ENCODE results near the gene SLC25A30.

SLC25A30 gene

DNA sequence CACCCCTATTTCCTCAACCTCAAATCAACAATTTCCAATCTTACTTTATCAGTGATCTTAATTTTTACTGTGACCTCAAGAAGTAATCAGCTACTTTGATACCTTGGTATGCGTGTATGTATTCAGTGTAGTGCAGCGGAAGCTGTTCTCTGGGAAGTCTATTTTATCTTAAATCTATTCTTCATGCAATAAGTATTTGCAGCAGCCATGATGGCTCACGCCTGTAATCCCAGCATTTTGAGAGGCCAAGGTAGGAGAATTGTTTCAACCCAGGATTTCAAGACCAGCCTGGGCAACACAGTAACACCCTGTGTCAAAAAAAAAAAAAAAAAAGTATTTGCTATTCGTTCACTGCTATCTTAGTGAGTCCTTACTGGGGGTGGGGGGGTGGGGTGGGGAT, 6.5 kb downstream of the SLC25A30 start:
- peaks cover 6 to 15% of the 10 kb centered on the region in 2 donors for H3K4me1 ChIP-seq (ENCODE audit: control insufficient read depth in 2 of 2, insufficient read depth in 2 of 2, low read length in 2 of 2)
- H3K9me3 ChIP-seq (ENCODE audit: control insufficient read depth in 2 of 2, low read length in 2 of 2), result no peaks in the 10 kb centered on the region
- no peak overlapping the region for H3K9ac ChIP-seq (ENCODE audit: low read depth in 1 of 2, low read length in 2 of 2)
- H3K27me3 ChIP-seq (ENCODE audit: control insufficient read depth in 2 of 2, insufficient read depth in 2 of 2, low read length in 2 of 2), result no peaks in the 10 kb centered on the region
- peaks cover 24 to 27% of the 10 kb centered on the region in 2 donors for H3K36me3 ChIP-seq (ENCODE audit: control insufficient read depth in 2 of 2, insufficient read depth in 2 of 2, low read length in 2 of 2)
- no peak overlapping the region for H3K27ac ChIP-seq (ENCODE audit: low read depth in 2 of 2, low read length in 2 of 2)
- H3K4me3 ChIP-seq (ENCODE audit: low read length in 2 of 2), result no peak overlapping the region

DNA sequence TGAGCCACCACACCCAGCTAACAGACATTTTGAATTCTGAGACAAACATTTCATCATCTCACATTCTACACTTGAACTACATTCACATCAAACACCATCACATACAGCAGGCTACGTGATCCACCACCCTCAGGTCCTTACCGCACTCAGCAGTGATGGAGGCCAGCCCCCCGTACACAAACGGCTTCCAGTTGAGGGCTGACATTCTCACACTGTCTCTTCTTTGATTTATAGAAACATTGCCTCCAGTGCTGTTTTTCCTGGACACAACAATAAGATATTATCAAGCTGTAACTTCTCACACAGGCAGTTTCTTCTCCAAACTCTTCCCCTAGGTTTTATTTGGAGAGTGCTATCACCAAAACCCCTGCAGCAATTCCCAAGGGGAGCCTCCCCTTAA, 7.0 kb downstream of the SLC25A30 start:
- Histone ChIP-seq H3K36me3 (ENCODE audit: control insufficient read depth in 2 of 2, insufficient read depth in 2 of 2, low read length in 2 of 2) (peaks cover 28 to 31% of the 10 kb centered on the region in 2 donors), H3K9ac (ENCODE audit: low read depth in 1 of 2, low read length in 2 of 2) (no peak overlapping the region), H3K4me3 (ENCODE audit: low read length in 2 of 2) (no peak overlapping the region), H3K9me3 (ENCODE audit: control insufficient read depth in 2 of 2, low read length in 2 of 2) (no peaks in the 10 kb centered on the region), H3K27me3 (ENCODE audit: control insufficient read depth in 2 of 2, insufficient read depth in 2 of 2, low read length in 2 of 2) (no peaks in the 10 kb centered on the region), H3K27ac (ENCODE audit: low read depth in 2 of 2, low read length in 2 of 2) (no peak overlapping the region), H3K4me1 (ENCODE audit: control insufficient read depth in 2 of 2, insufficient read depth in 2 of 2, low read length in 2 of 2) (peaks cover 2 to 10% of the 10 kb centered on the region in 2 donors)

GRCh38 chr13:45410466-45410865, 7.7 kb downstream of the SLC25A30 start:
- peaks cover 31 to 36% of the 10 kb centered on the region in 2 donors for H3K36me3 ChIP-seq (ENCODE audit: control insufficient read depth in 2 of 2, insufficient read depth in 2 of 2, low read length in 2 of 2)
- no peaks in the 10 kb centered on the region for H3K9me3 ChIP-seq (ENCODE audit: control insufficient read depth in 2 of 2, low read length in 2 of 2)
- H3K4me3 ChIP-seq (ENCODE audit: low read length in 2 of 2), result no peak overlapping the region
- no peak overlapping the region for H3K9ac ChIP-seq (ENCODE audit: low read depth in 1 of 2, low read length in 2 of 2)
- peaks cover 0 to 9% of the 10 kb centered on the region in 2 donors for H3K4me1 ChIP-seq (ENCODE audit: control insufficient read depth in 2 of 2, insufficient read depth in 2 of 2, low read length in 2 of 2)
- no peak overlapping the region for H3K27ac ChIP-seq (ENCODE audit: low read depth in 2 of 2, low read length in 2 of 2)
- no peaks in the 10 kb centered on the region for H3K27me3 ChIP-seq (ENCODE audit: control insufficient read depth in 2 of 2, insufficient read depth in 2 of 2, low read length in 2 of 2)

DNA sequence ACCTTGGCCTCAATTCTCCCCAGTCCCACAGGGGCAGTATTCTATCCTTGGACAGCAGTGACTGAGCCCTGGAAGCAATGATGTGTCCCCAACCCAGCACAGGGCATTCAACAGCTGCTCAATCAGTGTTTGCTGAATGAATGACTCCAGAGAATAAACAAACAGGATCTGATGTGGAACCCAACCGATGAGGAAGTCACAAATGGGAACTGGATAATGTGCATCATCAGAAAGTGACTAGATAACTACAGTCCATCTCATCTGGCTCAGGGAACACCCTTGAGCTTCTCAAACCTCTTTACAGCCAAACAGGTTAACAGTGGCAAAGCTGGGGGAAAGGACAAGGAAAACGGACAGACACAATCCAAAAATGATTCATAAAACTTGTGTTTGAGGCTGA, 8.2 kb downstream of the SLC25A30 start:
- Histone ChIP-seq H3K9ac (ENCODE audit: low read depth in 1 of 2, low read length in 2 of 2) (no peak overlapping the region), H3K27ac (ENCODE audit: low read depth in 2 of 2, low read length in 2 of 2) (no peak overlapping the region), H3K27me3 (ENCODE audit: control insufficient read depth in 2 of 2, insufficient read depth in 2 of 2, low read length in 2 of 2) (no peaks in the 10 kb centered on the region), H3K36me3 (ENCODE audit: control insufficient read depth in 2 of 2, insufficient read depth in 2 of 2, low read length in 2 of 2) (peaks cover 35 to 39% of the 10 kb centered on the region in 2 donors), H3K4me1 (ENCODE audit: control insufficient read depth in 2 of 2, insufficient read depth in 2 of 2, low read length in 2 of 2) (peaks cover 0 to 6% of the 10 kb centered on the region in 2 donors), H3K4me3 (ENCODE audit: low read length in 2 of 2) (no peak overlapping the region), H3K9me3 (ENCODE audit: control insufficient read depth in 2 of 2, low read length in 2 of 2) (no peaks in the 10 kb centered on the region)

- no peak overlapping the region for H3K9ac ChIP-seq (ENCODE audit: low read depth in 1 of 2, low read length in 2 of 2)
- H3K9me3 ChIP-seq (ENCODE audit: control insufficient read depth in 2 of 2, low read length in 2 of 2), result no peaks in the 10 kb centered on the region
- H3K27me3 ChIP-seq (ENCODE audit: control insufficient read depth in 2 of 2, insufficient read depth in 2 of 2, low read length in 2 of 2), result no peaks in the 10 kb centered on the region
- H3K36me3 ChIP-seq (ENCODE audit: control insufficient read depth in 2 of 2, insufficient read depth in 2 of 2, low read length in 2 of 2), result peaks cover 56 to 62% of the 10 kb centered on the region in 2 donors
- H3K4me1 ChIP-seq (ENCODE audit: control insufficient read depth in 2 of 2, insufficient read depth in 2 of 2, low read length in 2 of 2), result peaks cover 0 to 3% of the 10 kb centered on the region in 2 donors
- no peak overlapping the region for H3K4me3 ChIP-seq (ENCODE audit: low read length in 2 of 2)
- H3K27ac ChIP-seq (ENCODE audit: low read depth in 2 of 2, low read length in 2 of 2), result no peak overlapping the region
Observed at GRCh38 chr13:45406421-45406820, 11.8 kb downstream of the SLC25A30 start.

DNA sequence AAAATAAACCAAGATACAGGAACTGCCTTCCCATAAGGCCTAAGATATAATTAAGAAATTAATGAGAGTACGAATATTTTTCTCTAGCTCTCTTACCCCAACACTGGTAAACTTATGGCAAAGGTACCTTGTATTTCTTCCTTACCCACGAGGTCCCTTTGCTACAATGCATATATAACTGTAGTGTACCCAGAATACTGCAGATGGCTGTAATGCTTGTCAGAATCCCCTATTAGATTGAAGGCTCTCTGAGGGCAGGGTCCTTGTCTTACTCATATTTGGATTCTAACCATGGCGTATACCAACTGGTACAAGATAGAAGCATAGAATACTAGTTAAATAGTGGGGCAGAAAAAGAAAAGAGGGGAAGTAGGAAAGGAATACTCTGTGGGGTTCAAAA, 15.1 kb downstream of the SLC25A30 start:
- Histone ChIP-seq H3K27me3 (ENCODE audit: control insufficient read depth in 2 of 2, insufficient read depth in 2 of 2, low read length in 2 of 2) (no peaks in the 10 kb centered on the region), H3K9ac (ENCODE audit: low read depth in 1 of 2, low read length in 2 of 2) (no peak overlapping the region), H3K36me3 (ENCODE audit: control insufficient read depth in 2 of 2, insufficient read depth in 2 of 2, low read length in 2 of 2) (peaks cover 51 to 73% of the 10 kb centered on the region in 2 donors), H3K4me1 (ENCODE audit: control insufficient read depth in 2 of 2, insufficient read depth in 2 of 2, low read length in 2 of 2) (no peaks in the 10 kb centered on the region), H3K9me3 (ENCODE audit: control insufficient read depth in 2 of 2, low read length in 2 of 2) (no peaks in the 10 kb centered on the region), H3K4me3 (ENCODE audit: low read length in 2 of 2) (no peak overlapping the region), H3K27ac (ENCODE audit: low read depth in 2 of 2, low read length in 2 of 2) (no peak overlapping the region)

- no peaks in the 10 kb centered on the region for H3K4me1 ChIP-seq (ENCODE audit: control insufficient read depth in 2 of 2, insufficient read depth in 2 of 2, low read length in 2 of 2)
- H3K27ac ChIP-seq (ENCODE audit: low read depth in 2 of 2, low read length in 2 of 2), result no peak overlapping the region
- peaks cover 51 to 73% of the 10 kb centered on the region in 2 donors for H3K36me3 ChIP-seq (ENCODE audit: control insufficient read depth in 2 of 2, insufficient read depth in 2 of 2, low read length in 2 of 2)
- H3K4me3 ChIP-seq (ENCODE audit: low read length in 2 of 2), result no peak overlapping the region
- H3K9ac ChIP-seq (ENCODE audit: low read depth in 1 of 2, low read length in 2 of 2), result no peak overlapping the region
- no peaks in the 10 kb centered on the region for H3K27me3 ChIP-seq (ENCODE audit: control insufficient read depth in 2 of 2, insufficient read depth in 2 of 2, low read length in 2 of 2)
- H3K9me3 ChIP-seq (ENCODE audit: control insufficient read depth in 2 of 2, low read length in 2 of 2), result no peaks in the 10 kb centered on the region
Observed at GRCh38 chr13:45402641-45403040, 15.5 kb downstream of the SLC25A30 start.

DNA sequence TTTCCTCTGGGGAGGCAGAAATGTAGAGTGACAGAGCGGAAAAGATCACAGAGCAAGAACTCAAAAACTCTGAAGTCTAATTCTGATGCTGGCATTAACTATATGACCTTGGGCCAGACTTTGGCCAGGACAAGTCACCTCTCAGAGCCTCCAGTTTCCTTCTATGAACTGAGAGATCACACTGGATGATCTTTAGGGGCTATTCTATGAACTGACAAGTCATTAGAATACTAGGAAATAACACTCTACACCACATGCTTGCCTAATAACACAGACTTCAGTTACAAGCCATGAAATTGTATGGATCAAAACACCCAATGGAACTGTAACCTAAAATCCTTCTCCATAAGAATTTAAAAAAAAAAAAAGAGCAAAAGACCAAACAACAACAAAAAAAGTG, 16.9 kb downstream of the SLC25A30 start:
- Histone ChIP-seq H3K36me3 (ENCODE audit: control insufficient read depth in 2 of 2, insufficient read depth in 2 of 2, low read length in 2 of 2) (peaks cover 43 to 65% of the 10 kb centered on the region in 2 donors), H3K9ac (ENCODE audit: low read depth in 1 of 2, low read length in 2 of 2) (no peak overlapping the region), H3K9me3 (ENCODE audit: control insufficient read depth in 2 of 2, low read length in 2 of 2) (no peaks in the 10 kb centered on the region), H3K4me3 (ENCODE audit: low read length in 2 of 2) (no peak overlapping the region), H3K4me1 (ENCODE audit: control insufficient read depth in 2 of 2, insufficient read depth in 2 of 2, low read length in 2 of 2) (no peaks in the 10 kb centered on the region), H3K27ac (ENCODE audit: low read depth in 2 of 2, low read length in 2 of 2) (no peak overlapping the region), H3K27me3 (ENCODE audit: control insufficient read depth in 2 of 2, insufficient read depth in 2 of 2, low read length in 2 of 2) (no peaks in the 10 kb centered on the region)

DNA sequence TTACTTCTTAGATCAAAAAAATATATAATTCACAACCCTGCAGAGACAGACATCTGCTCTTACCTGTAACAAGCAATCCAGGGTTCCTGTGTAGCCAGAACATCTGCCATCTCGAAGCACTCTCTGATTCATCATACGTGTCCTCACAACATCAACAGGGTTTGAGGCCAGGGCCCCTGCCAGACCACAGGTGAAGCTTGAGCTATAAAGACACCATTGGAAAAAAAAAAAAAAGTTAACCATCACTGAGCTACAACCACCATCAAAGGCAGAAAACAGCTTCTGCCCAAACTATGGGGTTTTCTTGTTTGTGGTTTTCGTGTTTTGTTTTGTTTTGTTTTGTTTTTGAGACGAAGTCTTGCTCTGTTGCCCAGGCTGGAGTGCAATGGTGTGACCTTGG, 19.3 kb downstream of the SLC25A30 start:
- H3K27me3 ChIP-seq (ENCODE audit: control insufficient read depth in 2 of 2, insufficient read depth in 2 of 2, low read length in 2 of 2), result no peaks in the 10 kb centered on the region
- H3K36me3 ChIP-seq (ENCODE audit: control insufficient read depth in 2 of 2, insufficient read depth in 2 of 2, low read length in 2 of 2), result peaks cover 41 to 60% of the 10 kb centered on the region in 2 donors
- no peak overlapping the region for H3K9ac ChIP-seq (ENCODE audit: low read depth in 1 of 2, low read length in 2 of 2)
- no peak overlapping the region for H3K27ac ChIP-seq (ENCODE audit: low read depth in 2 of 2, low read length in 2 of 2)
- H3K4me3 ChIP-seq (ENCODE audit: low read length in 2 of 2), result no peak overlapping the region
- no peaks in the 10 kb centered on the region for H3K4me1 ChIP-seq (ENCODE audit: control insufficient read depth in 2 of 2, insufficient read depth in 2 of 2, low read length in 2 of 2)
- no peaks in the 10 kb centered on the region for H3K9me3 ChIP-seq (ENCODE audit: control insufficient read depth in 2 of 2, low read length in 2 of 2)

DNA sequence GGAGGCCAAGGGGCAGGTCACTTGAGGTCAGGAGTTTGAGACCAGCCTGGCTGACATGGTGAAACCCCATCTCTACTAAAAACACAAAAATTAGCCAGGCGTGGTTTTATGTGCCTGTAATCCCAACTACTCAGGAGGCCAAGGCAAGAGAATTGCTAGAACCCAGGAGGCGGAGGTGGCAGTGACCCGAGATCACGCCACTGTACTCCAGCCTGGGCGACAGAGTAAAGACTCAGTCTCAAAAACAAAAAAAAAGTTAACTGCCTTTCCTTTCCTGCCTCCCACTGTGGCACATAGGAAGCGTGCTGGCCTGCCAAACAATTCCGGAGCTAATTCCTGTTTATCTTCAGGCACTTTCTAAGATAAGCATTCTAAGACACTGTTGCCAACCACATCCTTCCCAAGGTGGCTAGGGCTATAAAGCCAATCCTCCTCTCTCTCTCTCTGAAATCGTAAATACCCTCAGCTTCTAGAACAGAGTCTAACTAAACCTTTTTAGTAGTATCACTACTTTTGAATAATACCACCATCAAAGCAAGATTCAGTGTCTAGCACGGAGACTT, 21.6 kb downstream of the SLC25A30 start:
- Histone ChIP-seq H3K27me3 (ENCODE audit: control insufficient read depth in 2 of 2, insufficient read depth in 2 of 2, low read length in 2 of 2) (no peaks in the 10 kb centered on the region), H3K9me3 (ENCODE audit: control insufficient read depth in 2 of 2, low read length in 2 of 2) (no peaks in the 10 kb centered on the region), H3K36me3 (ENCODE audit: control insufficient read depth in 2 of 2, insufficient read depth in 2 of 2, low read length in 2 of 2) (peaks cover 29 to 55% of the 10 kb centered on the region in 2 donors), H3K4me3 (ENCODE audit: low read length in 2 of 2) (no peak overlapping the region), H3K9ac (ENCODE audit: low read depth in 1 of 2, low read length in 2 of 2) (no peak overlapping the region), H3K4me1 (ENCODE audit: control insufficient read depth in 2 of 2, insufficient read depth in 2 of 2, low read length in 2 of 2) (no peaks in the 10 kb centered on the region), H3K27ac (ENCODE audit: low read depth in 2 of 2, low read length in 2 of 2) (peak overlapping the region in 1 of 2 donors; percentile 18)
